Sciatic nerve (tissue), 2 donors: Measurements from ENCODE around the gene SCLT1. TPM values are rescaled to one million over a fixed set of nuclear protein-coding genes. Genes with fewer than 3 reads are reported as not detected.
"Not testable (repeated sequence)": the region's sequence is repeated elsewhere in the genome, so short reads cannot be mapped to it uniquely, and the experiment has no call there.

Experiments
- ATAC-seq: fragments of 200-7000 bp; cut with Tn5 transposase; one replicate; pipeline ENCODE4 v1.9.1; 2020; ENCODE audit warnings: mild to moderate bottlenecking, moderate library complexity
- DNase-seq: peaks from one replicate; pipeline ENCODE4 v3.0.0-alpha.2; 2020; ENCODE audit warnings: low spot score
- intact Hi-C: fragments of 100-400 bp; cut with DNase I; formaldehyde crosslinking; loops from one replicate; pipeline ENCODE4 v1.14.2; 2022
- total RNA-seq: library from RNA; stranded (reverse); fragmentation: NEBNext Ultra II Directional; extraction: Animal tissue kit (Norgen Biotek cat#: 25700); gene quantifications from one replicate; pipeline ENCODE4 v1.2.1, GENCODE V29; 2021
- donor health status: DM: no; HTN: no; CAD: no.
- donor health status: DM: no; HTN: no; CAD: no.

Gene SCLT1
- total RNA-seq, 1 donor from 2014 or later: 23.7 TPM

DNA sequence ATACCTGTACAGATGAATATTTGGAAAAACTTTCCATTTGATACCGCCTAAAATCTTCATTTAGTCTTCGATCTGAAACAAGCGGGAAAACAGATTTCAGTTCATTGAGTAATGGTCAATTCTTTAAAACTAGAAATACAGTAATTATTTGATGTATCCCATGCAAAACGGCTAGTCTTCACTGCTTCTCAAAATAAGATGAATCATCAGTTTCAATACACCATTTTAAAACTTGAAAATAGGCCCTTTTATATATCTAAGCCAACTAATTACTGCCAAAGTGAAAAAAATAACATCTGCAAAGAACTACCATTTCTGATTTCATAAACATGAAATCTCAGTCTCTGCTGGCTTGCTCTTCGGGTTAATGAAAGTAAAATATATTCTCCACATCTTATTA lies 11.0 kb downstream of the SCLT1 start:
- no peak for ATAC-seq
- intact Hi-C loops: no loop called here
- DNase-seq: no peak

DNA sequence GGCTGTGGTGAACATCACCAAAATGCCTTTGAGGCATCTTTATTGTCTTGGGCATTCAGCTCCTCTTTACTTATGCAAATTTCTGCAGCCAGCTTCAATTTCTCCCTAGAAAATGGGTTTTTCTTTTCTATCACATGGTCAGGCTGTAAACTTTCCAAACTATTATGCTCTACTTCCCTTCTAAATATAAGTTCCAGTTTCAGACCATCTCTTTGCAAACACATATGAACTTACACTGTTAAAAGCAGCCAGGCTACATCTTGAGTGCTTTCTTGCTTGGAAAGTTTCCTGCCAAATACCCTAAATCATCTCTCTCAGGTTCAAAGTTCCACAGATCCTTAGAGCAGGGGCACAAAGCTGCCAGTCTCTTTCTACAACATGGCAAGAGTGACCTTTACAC lies 13.2 kb downstream of the SCLT1 start:
- DNase-seq (no peak), ATAC-seq (no peak)
- intact Hi-C loops: no loop called here

DNA sequence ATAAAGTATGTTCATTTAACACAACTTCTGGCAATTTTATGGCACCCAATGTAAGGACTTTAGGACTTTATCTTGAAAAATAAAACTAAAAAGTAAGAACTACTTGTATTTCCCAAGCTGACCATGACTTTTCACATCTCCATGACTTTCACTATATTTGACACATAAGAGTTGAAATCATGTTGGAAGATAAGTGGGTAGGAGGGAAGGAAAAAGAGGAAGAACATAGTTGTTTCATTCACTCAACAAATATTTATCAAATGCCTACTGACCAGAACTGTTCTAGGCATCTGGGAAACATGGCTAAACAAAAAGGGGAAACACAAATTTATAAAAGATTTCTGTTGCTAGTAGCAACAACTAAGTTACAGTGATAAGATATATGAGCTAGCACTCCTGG lies 16.0 kb downstream of the SCLT1 start:
- intact Hi-C loops: no loop called here
- DNase-seq (no peak), ATAC-seq (no peak)

DNA sequence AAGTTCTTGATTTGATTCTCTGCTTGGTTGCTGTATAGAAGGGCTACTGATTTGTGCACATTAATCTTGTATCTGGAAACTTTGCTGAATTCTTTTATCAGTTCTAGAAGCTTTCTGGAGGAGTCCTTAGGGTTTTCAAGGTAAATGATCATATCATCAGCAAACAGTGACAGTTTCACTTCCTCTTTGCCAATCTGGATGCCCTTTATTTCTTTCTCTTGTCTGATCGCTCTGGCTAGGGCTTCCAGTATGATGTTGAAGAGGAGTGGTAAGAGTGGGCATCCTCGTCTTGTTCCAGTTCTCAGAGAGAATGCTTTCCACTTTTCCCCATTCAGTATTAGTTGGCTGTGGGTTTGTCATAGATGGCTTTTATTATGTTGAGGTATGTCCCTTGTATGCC lies 23.8 kb downstream of the SCLT1 start:
- ATAC-seq, intact Hi-C loops, DNase-seq: not testable (repeated sequence)

DNA sequence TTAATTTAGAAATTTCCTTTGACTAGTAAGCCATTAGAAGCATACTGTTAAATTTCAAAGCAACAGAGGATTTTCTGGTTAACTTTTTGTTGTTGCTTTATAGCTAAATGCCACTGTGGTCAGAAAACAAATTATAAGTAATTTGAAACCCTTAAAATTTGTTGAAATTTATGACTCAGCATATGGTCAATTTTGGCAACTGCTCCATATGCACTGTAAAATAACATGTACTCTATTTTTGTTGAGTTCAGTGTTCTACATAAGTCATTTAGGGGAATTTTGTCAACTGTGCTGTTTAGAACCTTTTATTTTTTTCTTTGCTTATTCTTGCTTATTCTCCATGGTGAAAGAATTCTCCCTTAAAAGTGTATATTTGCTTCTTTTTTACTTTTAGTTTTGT lies 28.6 kb downstream of the SCLT1 start:
- DNase-seq (no peak), ATAC-seq (no peak)
- intact Hi-C loops: no loop called here

DNA sequence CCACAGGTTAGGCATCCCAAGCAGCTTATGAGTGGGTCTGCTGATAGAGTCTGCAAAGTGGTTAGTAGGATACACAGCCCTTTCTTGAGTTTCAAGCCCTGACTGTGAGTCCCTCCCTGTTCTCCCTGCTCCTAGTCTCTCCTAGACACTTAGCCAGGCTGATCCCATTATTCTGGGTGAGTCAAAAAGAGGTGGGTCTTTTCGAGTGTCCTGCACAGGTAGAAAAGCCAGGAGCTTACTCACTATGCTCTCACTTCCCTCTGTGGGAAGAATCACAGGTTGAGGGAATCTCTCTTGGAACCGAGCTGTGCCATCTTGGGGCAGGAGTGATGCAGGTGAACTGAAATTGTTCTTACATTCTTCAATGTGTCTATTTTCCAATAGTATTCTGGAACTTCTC lies 29.7 kb downstream of the SCLT1 start:
- intact Hi-C loops: no loop called here
- DNase-seq (no peak), ATAC-seq (no peak)

DNA sequence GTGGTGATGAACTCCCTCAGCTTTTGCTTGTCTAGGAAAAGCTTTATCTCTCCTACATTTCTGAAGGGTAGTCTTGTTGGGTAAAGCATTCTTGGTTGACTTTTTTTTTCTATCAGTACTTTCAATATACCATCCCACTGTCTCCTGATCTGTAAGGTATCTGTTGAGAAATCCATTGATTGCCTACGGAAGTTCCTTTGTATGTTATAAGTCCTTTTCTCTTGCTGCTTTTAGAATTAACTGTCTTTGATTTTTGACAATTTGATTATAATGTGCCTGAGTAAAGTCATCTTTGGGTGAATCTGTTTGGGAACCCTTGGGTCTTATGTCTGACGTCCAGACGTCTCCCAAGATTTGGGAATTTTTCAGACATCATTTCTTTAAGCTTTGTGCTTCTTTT lies 30.8 kb downstream of the SCLT1 start:
- ATAC-seq (no peak), DNase-seq (no peak)
- intact Hi-C loops: no loop called here

DNA sequence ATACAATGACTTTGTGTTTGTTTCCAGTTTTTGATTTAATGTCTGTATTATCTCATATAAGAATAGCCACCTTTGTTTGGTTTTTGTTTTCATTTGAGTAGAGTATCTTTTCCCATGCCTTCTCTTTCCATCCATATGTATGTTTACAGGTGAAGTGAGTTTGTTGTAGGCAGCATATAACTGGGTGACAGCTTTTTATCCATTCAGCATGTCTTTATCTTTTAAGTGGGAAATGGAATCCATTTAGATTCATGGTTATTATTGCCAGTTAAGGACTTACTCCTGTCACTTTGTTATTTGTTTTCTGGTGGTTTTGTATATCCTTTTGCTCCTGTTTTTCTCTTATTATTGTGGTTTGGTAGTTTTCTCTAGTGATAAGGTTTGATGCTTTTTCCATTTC lies 34.3 kb downstream of the SCLT1 start:
- no peak for DNase-seq
- ATAC-seq: no peak
- intact Hi-C loops: no loop called here

DNA sequence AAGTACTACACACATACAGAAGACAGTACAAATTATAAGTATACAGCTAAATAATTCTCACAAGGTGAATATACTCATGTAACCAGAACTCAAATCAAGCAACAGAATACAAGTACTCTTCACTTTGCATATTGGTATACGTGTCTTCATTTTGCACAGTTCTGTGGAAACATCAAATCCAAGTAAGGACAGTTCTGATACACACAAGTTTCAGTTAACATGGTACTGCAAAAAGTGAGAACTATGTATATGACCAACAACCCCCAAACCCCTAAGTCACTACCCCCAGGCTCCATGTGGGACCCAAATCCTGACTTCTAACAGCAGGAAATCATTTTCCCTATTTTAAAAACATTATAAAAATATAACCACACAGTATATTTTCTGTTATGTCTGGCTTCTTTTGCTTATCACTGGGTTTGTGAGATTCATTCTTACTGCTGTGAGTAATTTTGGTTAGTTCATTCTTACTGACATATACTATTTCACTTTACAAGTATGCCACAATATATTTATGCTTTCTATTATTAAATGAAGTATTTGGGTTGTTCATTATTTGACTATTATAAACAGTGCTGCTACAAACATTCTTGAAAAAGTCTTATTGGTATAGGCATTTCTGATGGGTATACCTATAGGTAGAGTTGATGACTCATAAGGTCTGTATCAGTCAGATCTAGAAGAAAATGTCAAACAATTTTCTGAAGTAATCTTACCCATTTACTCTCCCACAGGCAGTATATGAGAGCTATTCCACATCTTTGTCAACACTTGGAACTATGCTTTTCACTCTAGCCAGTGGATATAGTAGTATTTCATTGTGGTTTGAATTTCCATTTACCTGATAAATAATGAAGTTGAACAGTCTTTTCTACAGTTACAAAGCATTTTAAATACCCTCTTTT lies 47.0 kb downstream of the SCLT1 start:
- DNase-seq (no peak), ATAC-seq (no peak)
- intact Hi-C loops: no loop called here

DNA sequence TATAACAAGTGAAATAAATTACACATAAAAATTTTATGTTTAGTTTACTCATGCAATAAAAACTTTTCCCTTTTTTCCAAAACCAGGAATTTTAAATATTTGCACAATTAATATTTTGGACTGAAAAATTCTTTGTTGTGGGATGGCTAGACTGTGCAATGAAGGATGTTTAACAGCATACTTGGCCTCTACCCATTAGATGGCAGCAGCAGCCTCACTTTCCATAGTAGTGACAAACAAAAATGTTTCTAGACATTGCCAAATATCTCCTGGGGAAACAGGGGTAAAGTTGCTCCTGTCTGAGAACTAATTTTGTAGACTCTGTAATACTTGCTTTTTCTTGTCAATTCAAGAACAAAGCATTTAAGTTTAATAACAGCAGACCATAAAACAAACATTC lies 49.8 kb downstream of the SCLT1 start:
- DNase-seq (no peak), ATAC-seq (no peak)
- intact Hi-C loops: no loop called here

DNA sequence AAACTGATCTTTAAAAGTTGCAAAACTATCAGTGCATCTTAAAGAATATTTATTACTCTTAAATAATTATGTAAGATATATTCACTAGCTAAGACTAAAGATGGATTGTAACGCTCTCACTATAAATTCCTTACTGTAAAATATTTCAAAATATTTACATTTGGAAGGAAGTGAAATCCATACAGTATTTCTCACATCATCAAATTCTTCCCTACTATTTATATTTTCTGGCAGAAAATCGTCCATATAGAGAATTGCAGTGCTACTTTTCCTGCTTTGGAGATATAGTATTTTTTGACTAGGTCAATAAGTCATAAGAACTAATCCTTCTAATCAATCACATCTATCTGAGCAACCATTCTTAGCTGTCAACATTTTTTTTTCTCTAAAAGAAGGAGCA lies 52.9 kb downstream of the SCLT1 start:
- intact Hi-C loops: no loop called here
- no peak for ATAC-seq
- DNase-seq: no peak

DNA sequence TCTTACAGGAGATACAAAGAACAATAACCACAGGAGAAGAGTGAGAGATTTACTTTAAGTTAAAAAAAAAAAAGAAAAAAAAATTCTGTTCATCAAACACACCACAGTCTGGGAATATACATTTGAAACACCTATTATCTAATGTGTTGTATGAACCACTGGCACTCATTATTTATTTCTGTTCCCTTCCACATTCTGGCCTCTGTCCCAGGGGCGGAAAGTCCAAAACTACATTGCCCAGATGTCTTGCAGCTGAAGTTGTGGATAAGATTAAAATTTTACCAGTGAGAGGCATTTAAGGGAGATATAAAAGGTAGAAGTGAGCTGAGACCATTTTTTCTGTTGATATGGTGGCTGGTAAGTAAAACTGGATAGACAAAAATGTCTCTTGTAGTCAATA lies 56.2 kb downstream of the SCLT1 start:
- intact Hi-C loops: no loop called here
- DNase-seq (no peak), ATAC-seq (no peak)

DNA sequence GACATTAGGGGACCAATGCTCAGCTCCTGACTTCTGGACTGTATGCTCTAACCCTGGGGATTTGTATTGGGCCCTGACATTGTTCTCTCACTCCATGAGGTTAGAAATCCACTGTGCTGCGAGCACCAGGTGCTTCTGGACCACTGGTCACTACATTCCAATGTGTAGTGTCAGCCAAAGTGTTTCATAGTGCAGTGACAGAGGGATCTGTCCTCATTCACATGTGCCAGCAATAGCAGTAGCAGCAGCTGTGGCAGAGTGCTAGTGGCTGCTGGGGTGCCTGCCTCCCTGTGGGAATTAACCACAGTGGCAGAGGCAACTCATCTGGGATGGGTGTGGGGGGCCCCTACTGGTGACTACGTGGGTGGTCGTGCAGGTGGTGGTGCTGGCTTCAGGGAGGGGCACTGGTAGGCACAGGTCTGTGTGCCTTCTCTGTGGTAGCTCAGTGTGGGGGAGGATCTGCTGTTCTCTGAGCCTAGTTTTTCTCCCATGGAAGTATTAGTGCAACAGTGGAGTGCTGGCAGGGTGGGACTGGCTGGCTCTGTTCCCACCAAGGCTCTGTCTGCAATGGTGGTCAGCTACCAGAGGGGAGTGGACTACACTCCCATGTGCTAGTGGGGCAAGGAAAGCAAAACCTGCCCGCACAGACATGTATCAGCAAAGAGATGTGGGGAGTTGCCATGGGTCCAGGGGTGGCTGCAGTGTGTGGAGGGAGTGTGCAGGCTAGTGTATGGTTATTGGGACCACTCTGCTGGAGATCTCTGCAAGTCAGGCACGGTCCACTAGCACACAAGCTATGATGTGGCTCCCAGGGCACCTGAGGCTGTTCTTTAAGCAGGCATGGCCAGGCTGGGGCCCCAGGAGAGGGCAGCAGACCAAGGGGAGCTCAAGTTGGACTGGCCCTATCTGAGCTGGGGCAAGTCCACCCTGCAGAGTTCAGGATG lies 78.5 kb downstream of the SCLT1 start:
- ATAC-seq: no peak
- no peak for DNase-seq
- intact Hi-C loops: no loop called here

DNA sequence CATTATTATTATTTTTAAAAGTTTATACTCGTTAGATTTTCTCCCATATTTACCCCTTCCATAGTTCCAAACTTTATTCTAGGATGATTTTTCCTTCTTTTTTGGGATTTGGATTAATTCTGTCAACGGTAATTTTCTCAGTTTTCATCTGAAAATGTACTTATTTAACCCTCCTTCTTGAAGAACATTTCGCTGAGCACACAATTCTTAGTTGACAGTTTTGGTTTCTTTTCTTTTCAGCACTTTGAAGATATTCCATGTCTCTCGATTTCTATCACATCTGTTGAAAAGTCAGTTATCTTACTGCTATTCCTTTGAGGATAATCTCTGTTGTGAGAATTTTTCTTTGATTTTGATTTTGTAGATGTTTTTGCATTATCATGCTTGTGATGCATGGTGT lies 85.2 kb downstream of the SCLT1 start:
- intact Hi-C loops: no loop called here
- ATAC-seq: no peak
- no peak for DNase-seq

DNA sequence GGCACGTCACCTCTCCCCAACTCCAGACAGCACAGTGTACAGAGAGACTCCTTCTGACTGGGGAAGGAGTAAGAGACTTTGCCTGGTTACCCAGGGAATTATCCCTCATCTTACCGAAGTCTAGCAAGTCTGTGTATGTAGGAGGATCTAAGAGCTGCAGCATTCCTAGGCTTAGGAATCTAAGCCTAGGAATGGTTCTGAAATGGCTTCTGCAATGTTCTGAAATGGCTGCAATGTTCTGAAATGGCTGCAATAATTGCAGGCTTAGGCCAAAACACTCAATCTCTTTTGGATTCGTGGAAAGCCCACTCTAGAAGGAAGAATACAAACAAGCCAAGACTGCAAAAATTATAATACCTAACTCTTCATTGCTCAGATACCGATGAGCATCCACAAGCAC lies 106.4 kb downstream of the SCLT1 start:
- intact Hi-C loops: no loop called here

DNA sequence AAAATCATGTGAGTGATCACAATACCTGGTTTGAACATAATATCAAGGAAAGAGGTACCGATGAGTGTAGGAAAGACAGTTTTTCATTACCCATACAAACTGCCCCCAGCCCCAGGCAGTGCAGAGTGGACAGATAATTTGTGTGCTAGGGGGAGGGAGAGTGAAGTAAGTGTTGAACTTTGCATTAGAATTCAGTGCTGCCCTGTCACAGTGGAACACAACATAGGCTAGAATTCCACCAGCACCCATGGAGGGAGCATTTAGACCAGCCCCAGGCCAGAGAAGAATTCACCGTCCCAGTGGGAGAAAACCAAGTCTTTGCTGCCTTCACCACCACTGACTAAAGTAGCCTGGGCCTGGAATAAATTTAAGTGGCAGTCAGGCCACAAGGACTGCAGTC lies 107.3 kb downstream of the SCLT1 start:
- no peak for ATAC-seq
- no peak for DNase-seq
- intact Hi-C loops: no loop called here

More for the DNA sequence above, 106.4 kb downstream of the SCLT1 start:
- DNase-seq (no peak), ATAC-seq (no peak)

DNA sequence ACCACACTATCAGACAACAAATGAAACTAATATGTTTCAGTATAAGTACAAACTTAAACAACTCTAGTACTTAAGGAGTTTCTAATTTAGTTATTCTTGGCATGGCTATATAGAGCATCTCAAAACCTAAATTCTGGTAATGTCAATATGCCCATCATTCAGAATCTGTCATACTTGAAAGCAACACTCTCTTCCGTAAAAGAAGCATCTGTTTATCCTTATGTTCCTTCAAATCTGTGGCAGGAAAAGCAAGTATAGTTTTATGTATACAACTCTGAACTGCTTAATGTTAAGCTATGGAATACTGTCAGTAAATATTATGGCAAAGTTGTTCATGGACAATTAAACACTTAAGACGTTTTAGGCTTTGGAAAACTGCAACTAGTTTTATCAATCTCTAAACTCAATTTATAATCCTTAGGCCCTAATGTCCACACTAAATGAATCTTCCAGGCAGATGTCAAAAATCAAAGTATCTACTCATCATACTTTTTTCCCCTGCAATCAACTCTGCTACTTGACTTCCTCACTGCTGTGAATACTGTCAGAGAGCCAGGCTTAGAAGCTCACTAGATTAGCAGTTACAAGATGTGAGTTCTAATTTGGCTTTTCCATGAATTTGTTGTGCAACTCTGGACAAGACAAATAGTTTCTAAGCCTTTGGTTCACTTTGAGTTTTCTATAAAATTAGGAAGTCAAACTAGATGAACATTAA lies 109.4 kb downstream of the SCLT1 start:
- no peak for ATAC-seq
- intact Hi-C loops: no loop called here
- no peak for DNase-seq

DNA sequence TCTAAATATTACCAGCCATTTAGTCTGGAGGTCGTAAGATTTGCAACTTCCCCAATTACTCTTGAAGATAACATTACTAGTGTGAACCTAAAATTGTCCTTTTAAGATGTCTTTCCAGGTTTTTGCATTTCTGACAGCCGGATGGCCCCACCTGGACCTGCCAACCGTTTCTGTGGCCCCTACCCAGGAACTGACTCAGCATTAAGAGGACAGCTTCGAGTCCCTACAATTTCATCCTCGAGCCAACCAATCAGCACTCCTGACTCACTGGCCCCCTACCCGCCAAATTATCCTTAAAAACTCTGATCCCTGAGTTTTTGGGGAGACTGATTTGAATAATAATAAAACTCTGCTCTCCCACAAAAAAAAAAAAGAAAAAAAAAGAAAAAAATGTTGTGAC lies 112.0 kb downstream of the SCLT1 start:
- DNase-seq (no peak), ATAC-seq (no peak)
- intact Hi-C loops: no loop called here

DNA sequence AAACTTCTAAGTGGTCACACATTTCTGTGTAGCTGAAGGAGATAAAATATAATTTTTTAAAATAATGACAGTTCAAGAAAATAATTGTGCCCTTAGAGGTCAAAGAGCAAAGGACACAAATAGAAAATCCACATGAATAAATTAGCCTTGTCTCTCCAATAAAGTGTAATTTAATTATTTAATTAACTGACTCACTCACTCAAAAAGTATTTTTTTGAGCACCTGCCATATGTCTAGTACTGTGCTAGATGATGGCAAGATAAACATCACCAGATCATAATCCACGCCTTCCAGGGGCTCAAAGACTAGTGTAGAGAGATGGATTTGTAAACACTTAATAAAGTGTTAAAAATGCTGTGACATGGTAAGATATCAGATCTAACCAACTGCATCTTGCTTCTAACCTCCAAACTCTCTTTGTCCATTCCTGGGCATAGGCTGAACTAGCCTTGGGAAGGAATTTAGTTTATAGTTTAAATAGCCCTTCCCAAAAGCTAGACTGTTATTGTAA lies 112.5 kb downstream of the SCLT1 start:
- no peak for DNase-seq
- intact Hi-C loops: no loop called here
- no peak for ATAC-seq
